Activated CD4-positive, alpha-beta T cell treated with anti-CD3 and anti-CD28 coated beads for 1 hour (primary cell): ENCODE measurements around the gene PLEKHA4.
A peak's percentile ranks its signal among the peaks of the same experiment; 100 is the strongest.

ENCODE experiments used
- DNase-seq: peaks from one replicate; pipeline ENCODE4 v3.0.0-alpha.2; 2020

The PLEKHA4 gene

GRCh38 chr19:48822514-48822913 lies 45.9 kb downstream of the PLEKHA4 start:
- no peak for DNase-seq

GRCh38 chr19:48821633-48822032 lies 46.8 kb downstream of the PLEKHA4 start:
- DNase-seq = no peak

- DNase-seq = no peak
Measured at GRCh38 chr19:48819366-48819816, 49.0 kb downstream of the PLEKHA4 start.

- DNase-seq = no peak
Measured at GRCh38 chr19:48818234-48818820, 50.1 kb downstream of the PLEKHA4 start.

- DNase-seq = no peak
Measured at GRCh38 chr19:48817585-48818124, 50.8 kb downstream of the PLEKHA4 start.

- no peak for DNase-seq
Measured at GRCh38 chr19:48815870-48816501, 52.4 kb downstream of the PLEKHA4 start.

- no peak for DNase-seq
Measured at GRCh38 chr19:48814895-48815294, 53.5 kb downstream of the PLEKHA4 start.

- no peak for DNase-seq
Measured at GRCh38 chr19:48813123-48813913, 55.1 kb downstream of the PLEKHA4 start.

GRCh38 chr19:48812094-48812929 lies 56.1 kb downstream of the PLEKHA4 start:
- peak; percentile 36 for DNase-seq

GRCh38 chr19:48810151-48810550 lies 58.3 kb downstream of the PLEKHA4 start:
- DNase-seq = no peak

- no peak for DNase-seq
Measured at GRCh38 chr19:48807590-48808308, 60.7 kb downstream of the PLEKHA4 start.

- no peak for DNase-seq
Measured at GRCh38 chr19:48806818-48807589, 61.4 kb downstream of the PLEKHA4 start.

GRCh38 chr19:48806518-48806817 lies 61.9 kb downstream of the PLEKHA4 start:
- no peak for DNase-seq

GRCh38 chr19:48805452-48805851 lies 63.0 kb downstream of the PLEKHA4 start:
- no peak for DNase-seq

- DNase-seq = no peak
Measured at GRCh38 chr19:48804496-48804895, 63.9 kb downstream of the PLEKHA4 start.

GRCh38 chr19:48802623-48803022 lies 65.8 kb downstream of the PLEKHA4 start:
- no peak for DNase-seq

- DNase-seq = no peak
Measured at GRCh38 chr19:48799358-48800300, 68.8 kb downstream of the PLEKHA4 start.

- no peak for DNase-seq
Measured at GRCh38 chr19:48798937-48799336, 69.5 kb downstream of the PLEKHA4 start.

GRCh38 chr19:48797103-48797502 lies 71.3 kb downstream of the PLEKHA4 start:
- DNase-seq = no peak
